Fibroblast of skin of back (primary cell): Measurements from ENCODE around the gene PTMA.
"Not testable (repeated sequence)": the region's sequence is repeated elsewhere in the genome, so short reads cannot be mapped to it uniquely, and the experiment has no call there.

ENCODE experiments used
- DNase-seq: peaks from one replicate; pipeline ENCODE4 v3.0.0-alpha.2; 2013

The PTMA gene

DNA sequence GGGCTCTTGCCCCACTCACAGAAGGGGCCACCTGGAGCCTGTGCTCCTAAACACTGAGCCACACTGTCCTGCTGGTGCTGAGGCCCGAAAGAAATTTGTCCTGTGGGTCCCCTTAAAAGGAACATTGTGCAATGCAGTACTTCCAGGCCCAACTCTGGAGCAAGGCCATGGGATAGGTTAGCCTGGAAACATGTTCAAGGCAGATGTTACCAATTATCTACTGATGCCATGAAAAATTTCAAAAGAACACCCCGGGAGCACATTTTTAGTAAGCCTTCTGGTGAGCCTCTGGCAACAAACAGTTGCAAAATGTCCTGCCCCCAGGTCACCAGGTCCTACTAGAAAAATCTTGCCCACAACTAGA, 12.3 kb upstream of the PTMA start:
- DNase-seq = no peak

DNA sequence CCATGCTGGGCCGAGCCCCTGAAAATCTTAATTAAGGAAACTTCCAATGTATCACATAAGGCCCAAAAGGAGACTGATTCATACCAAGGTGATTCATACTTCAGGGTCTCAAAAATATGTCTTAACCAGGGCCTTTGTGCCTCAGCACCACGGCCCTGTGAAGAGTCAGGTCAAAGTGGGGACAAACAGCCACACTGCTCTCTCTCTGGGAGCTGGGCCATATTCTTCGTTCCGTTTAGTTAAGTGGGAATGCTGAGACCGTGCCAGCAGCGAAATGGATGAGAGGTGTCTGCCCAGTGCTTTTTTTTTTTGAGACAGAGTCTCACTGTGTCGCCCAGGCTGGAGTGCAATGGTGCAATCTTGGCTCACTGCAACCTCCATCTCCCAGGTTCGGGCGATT, 9.3 kb upstream of the PTMA start:
- no peak for DNase-seq

DNA sequence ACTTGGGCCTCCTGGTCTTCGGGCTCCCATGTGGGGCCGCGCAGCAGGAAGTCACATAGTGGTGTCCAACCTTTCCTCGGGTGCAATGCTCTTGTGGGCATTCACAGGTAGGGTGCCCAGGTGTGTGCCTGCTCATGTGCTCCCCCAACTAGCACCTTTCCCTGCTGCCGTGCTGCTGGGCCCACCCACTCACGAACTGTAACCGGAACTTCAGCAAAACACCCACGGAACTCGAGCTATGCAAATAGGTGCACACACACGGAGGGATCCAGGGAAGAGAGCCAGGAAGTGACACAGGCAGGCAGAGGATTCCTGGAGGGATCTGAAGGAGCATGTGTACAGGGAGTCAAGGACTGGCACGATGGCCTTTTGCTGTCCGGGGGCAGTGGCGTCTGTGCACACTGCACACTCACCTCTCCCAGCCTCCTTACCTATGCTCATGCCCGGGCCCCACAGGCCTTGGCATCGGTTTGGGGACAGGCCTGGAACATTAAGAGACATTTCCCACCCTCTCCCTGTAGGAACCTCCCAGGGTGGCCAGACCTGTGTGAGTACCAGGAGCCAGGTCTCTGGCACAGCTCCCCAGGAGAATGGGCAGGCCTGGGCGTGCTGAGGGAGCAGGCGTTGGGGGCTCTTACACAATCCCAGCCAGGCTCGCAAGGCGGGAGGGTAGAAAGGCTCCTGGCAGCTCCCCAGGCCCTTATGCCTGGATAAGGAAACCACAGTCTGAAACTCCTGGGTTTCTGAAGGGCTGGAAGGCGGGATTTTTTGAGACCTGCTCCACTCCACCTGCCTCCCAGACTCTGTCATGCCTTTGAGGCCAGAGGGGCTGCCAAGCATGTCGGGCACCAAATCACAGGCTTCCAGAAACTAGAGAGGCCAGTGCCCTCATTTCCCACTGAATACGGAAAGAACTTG, 6.6 kb upstream of the PTMA start:
- DNase-seq = no peak

DNA sequence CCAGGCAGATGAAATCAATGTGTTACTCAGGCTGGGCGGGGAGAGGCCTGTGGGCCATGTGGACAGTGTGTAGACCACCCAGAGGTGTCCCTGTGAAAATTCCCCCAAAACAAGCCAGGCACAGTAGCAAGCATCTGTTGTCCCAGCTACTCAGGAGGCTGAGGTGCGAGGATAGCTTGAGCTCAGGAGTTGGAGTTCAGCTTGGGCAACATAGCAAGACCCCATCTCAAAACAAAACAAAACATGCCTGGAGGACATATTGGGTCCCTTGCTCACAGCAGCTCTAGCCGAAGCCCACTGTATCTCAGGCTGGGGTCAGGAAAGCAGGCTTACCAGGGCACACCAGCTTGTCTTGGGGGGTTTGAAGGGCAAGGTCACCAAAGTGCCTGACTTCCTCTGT, 4.3 kb upstream of the PTMA start:
- no peak for DNase-seq

DNA sequence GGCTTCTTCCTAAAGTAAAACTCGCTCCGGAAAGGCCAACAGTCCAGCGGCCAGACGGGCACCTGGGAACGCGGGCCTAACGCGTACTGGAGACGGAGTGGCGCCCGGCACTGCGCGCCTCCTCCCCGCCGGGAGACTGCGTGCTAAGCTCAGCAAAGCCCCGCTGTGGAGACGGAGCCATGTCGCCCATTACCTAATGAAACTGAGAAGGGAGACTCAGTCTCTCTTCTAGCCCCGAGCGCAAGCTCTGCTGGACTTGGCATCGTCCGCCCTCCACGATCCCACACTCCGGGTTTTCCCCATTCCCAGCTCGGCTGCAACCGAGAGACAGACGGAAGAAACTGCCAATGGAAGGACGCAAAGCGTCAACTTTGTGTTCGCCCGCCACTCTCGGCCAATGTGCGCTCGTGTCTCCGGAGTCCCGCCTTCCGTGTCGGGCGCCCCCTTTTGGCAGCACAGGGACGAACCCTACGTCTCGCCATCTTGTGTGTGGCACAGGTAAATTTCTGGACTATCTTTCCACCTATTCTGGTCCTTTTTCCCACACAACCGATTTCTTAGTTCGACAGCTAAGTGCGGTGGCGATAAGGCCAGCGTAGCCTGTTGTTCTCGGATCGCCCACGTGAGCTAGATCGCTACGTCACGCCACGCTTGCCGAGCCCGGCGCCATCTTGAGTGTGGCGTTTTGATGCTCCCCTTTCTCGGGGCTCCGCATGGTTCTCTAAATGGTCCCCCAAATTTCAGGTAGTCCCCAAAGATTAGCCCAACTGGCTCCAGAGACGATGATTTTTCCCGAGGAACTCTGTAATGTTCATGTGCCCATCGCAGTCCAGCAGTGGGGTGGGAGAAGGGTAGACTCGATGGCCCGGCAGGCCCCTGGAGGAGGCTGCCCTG, 1.3 kb upstream of the PTMA start:
- DNase-seq = peak; percentile 98

DNA sequence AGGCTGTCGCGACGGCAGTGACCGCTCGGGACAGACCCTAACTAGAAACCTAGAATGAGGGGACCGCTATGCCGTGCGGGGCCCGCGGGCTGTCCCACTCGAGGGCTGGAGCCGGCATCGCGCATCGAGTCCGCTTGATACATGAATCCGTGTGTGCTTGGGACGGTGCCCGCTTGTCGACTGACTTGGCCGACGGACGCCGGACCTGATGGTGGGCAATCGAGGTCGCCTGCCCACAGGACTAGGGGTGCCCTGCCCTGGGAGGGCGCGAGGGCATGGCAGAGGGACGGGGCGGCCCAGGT, 749 bp upstream of the PTMA start:
- DNase-seq = peak; percentile 54

DNA sequence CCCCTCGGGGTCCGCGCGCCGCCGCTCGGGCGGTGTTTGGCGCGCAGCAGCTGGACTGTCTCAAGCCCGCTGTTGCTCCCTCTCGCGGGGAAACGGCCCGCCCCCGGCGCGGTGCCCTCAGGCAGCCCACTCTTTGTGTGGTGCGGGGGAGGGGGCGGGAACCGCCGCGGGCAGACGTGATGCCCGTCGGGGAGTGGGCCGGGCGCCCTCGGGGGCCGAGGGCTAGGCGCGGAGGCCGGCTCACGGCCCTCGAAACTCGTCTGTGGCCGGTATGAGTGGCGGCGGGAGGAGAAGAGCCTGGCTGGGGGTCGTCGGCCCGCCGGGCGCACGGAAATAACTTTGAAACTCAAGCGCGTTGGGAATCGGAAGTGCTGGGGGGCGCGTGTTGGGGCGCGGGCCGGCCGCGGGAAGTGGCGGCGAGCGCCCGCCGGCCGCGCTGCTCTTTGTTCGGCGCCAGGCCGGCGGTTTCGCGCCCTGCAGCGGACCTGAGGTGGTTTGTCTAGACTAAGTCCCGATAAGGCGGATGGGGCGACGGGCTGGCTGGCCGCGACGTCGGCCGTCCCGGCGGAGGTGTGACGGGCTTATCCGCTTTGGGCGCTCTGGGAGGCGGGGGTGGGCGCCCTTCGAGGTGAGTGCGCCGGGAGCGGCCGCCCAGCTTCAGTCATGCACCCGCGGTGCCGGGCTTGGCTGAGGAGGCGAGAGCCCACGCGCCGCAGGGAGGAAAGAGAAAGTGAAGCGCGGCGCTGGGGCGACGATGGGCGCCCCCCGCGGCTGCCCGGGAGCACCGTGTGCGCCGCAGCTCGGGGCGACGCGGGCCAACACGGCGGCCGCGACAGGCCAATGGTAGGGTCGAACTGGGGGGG, 679 bp downstream of the PTMA start:
- peak; percentile 31 for DNase-seq

DNA sequence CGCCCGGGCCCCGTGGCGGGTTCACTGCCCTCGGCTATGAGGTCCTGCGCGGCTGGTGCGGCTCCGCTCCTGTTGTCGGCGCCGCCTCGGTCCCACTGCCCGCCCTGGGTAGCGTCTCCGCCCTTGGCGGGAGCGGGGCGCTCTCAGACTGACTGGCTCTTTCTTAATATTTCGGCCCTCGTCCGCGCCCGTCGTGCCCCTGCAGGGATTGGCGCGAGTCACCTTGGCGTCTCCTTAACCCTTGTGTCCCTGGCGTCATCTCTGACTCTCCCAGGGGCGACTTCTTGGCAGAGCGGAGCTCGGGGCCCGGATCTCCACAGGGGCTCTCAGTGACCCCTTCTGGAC, 1.3 kb downstream of the PTMA start:
- peak; percentile 27 for DNase-seq

DNA sequence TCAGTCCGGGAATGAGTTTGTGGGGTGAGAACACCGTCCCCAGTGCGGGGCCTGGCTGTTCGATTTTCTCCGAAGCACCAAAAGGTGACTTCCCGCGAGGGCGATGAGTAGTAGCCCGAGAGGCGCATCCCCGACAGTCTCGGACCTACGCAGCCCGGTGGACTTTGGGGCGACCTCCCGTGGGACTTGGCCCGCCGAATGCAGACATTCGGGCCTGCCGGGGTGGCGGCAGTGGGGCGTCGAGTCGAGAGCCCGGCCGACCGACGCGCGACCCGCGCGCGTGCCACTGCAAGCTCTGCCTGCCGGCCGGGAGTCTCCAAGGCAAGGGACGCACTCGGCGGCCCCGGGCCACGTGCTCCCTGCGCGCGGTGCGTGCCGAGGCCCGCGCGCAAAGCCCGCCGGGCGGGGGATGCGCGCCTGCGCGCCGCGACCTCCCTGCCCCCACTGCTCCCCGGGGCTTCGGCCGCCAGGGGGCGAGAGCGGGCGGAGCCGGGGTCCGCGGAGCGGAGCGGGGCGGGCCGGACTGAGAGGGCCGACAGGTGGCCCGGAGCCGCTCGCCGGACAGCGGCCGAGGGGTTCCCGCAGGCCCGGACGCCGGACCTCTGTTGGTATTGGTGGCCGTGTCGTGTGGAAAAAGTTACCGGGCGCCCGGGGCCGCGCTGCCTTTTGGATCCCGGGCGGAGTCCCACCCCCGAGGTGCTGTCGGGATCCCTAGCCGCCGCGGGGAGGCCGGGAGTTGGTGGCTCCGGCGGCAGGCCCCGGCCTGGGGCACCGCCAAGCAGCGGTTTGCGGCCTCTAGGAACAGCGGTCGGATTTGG, 1.9 kb downstream of the PTMA start:
- peak; percentile 84 for DNase-seq

DNA sequence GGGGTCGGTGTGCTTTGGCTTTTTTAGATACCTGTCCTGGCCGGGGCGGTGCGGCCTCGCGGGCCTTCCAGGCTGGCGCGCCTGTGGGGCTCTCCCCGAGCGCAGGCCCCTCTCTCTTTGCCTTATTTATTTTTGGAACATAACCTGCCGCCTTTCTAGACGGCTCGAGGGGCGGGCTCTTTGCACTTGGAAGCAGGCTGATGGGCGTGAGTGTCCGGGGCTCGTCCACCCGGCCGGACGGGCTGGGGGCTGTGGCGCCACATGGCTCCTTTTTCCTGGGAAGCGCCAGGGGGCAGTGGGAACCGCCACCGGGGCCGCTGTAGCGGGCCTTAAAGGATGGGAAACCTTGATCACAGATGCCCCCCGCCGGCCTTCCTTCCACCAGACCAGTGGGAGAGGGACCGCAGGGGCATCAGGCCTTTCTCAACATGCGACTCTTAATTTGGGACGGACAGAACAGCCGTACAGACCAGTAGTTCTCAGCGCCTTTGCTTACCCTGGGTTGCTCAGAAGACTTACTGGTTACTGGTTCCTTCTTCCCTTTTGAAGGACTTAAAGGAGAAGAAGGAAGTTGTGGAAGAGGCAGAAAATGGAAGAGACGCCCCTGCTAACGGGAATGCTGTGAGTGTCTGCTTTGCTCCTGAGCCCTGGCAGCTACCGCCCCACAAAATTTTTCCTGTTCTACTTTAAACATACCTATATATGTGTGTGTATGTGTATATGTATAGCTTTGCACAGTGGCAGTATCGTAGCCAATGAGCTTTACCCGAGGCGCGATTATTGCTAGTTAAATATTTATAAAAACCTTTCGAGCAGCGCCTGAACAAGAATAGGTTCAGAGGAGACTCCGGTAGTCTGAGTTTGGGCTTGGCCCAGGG, 2.7 kb downstream of the PTMA start:
- peak; percentile 33 for DNase-seq

DNA sequence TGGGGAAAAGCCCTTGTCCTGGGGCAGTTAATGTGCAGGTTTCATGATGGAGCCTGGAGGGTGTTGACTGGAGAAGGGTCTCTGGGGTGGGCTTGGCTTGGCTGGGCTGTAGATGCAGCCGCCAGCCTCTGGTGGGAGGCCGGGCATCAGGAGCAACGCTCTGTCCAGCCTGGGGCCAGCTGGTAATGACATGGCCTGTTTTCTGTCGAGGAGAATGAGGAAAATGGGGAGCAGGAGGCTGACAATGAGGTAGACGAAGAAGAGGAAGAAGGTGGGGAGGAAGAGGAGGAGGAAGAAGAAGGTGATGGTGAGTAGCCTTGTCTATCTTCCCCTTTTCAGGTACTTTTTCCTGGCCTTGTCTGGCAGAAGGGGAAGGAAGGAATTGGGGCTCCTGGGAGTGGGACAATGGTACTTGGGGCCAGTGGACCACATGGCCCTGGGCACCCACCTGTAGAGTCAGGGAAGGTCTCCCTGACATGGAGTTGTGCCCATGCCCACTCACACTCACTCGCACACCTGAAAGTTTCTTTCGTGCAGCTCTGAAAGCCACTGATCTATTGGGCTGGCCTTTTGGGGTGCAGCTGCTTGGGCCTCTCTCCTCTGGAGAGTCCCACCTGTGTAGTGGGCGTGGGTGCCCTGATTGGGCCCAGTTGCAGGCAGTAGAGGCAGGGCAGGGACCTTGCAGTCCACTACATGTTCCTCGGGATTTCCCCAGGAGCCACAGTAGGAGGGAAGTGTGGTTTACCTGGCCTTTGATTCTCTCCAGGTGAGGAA, 3.5 kb downstream of the PTMA start:
- no peak for DNase-seq

DNA sequence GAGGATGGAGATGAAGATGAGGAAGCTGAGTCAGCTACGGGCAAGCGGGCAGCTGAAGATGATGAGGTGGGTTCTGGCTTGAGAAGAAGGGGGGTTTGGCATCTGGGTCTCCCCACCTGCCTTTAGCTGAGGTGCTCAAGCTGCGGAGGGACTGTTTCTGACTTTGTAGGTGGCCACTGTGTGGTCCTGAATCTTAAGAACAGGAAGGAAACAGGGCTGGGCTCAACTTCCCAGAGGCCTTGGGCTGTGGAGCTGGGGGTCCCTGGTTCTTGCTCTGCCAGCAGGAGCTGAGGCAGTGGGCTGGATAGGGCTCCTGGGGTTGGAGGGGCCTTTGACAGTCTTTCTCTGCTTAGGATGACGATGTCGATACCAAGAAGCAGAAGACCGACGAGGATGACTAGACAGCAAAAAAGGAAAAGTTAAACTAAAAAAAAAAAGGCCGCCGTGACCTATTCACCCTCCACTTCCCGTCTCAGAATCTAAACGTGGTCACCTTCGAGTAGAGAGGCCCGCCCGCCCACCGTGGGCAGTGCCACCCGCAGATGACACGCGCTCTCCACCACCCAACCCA, 4.2 kb downstream of the PTMA start:
- DNase-seq = not testable (repeated sequence)

DNA sequence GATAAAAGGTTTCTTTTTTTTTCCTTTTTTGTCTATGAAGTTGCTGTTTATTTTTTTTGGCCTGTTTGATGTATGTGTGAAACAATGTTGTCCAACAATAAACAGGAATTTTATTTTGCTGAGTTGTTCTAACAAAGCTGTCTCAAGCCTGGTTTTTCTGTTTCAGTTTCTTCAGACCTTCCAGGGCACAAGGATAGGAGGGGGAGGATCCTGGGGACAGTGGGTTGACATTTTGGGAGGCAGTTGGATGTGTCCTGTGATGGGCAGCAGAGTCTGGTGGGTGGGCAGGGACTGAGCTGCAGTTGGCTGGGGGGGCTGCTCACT, 5.0 kb downstream of the PTMA start:
- not testable (repeated sequence) for DNase-seq

DNA sequence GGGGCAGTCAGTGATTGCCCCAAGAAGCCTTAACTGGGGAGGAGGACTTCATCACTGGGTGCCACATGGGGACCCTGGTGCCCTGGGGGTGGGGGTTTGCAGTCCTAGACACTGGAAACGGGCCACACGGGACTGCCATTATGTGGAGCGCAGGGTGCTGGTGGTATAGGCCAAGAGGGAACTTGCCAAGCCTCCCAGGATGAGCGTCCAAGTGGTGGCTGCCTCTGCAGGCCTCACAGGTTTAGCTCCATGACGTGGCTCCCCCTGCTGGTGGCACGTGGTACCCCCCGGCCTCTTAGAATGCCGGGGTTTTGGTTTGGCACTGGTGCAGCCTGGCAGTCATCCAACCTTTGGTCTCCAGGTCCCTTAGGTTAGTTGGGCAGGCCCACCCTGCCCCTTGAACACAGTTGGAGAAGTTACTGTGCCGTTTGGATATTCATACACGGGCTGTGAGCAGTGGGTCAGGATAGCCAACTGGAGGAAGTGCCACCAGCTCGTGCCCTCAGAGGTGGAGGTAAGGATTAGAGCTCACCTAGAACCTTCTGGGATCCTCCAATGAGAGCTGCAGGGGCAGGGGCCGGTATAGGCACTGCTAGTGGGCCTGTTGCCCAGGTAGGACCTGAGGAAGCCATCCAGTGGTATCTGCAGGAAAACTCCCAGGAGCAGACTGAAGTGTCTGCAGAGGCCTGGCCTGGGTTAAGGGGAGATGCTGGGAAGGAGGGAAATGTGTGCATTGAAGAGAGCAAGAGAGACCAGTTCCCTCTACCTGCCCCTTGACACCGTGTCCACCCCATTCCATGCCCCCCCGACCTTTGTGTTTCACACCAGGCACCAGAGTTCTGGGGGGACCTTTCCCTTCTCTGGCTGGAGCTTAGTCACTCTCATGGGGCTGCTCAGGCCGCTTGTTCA, 5.7 kb downstream of the PTMA start:
- peak; percentile 86 for DNase-seq

DNA sequence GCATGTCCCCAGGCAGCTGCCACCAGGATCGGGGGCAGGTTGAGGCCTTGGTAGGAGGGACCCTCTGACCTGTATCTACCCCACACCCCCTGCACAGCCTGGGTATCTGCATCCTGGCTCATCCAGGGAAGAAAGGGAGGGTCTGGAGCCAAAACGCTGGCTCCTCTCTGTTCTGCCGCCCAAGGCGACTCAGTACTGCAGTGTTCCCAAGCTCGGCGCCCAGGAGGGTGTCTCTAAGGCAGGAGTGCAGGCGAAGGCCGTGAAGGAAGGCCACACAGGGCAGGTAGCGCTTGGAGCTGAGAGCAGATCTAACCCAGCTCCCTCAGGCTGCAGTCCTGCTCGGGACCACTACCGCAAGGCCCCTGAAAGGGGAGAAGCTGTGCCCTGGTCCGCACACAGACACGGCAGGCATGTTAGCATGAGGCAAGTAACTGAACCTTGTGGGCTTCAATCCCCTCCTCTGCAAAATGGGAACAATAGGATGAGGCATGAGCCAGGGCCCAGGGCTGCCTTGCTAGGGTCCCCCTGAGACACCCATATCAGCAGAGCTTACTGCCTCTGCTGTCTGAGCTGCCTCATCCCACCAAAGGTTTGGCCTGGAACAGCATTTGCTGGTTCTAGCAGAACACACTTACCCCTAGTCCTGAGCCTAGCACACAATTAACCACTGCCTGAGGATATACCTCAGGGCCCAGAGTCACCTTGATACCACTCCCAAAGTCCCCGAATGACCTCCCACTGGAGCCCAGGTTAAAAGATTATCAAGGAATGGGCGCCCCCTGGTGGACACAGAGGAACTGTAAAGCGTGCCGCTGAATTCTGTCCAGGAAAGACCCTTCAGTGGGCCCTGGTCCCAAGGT, 6.5 kb downstream of the PTMA start:
- peak; percentile 54 for DNase-seq

DNA sequence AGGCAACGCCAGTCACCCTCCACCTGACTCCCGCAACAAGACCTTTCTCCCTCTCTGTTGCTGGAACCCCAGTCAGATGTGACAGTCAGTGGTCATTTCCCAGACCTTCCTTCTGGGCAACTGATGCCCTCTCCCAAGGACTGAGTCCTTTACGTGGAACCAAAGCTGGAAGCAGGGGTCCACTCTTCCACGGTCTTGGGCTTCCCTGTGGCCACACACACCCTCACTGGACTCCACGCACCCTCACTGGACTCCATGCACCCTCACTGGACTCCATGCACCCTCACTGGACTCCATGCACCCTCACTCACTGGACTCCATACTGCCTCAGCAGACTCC, 7.1 kb downstream of the PTMA start:
- DNase-seq = no peak

DNA sequence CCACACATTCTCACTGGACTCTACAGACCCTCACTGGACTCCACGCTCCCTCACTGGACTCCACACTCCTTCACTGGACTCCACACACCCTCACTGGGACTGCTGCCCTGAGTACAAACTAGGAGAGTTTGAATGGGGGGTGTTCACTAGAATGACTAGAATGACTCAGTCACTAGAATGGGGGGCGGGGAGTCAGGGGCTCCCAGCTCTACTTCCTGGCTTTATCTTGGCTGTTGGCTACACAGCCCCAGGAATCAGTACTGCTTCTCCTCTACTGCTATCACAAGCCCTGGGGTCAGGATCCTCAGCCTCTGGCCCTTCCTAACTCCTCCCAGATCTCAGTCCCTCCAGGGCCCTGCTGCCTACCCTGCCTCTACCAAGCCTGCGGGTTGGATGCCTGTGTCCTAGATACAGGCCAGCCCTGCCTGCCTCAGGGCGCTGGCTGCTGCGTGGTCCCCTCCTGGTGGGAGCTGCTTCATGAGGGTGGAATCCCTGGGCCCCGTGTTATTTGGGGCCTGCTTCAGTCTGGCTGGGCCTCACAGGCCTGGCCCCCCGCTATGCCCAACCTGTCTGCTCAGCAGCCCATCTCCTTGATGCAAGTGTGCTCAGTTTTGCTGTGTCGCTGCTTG, 7.8 kb downstream of the PTMA start:
- peak; percentile 65 for DNase-seq
